A549 (cell line): Measurements from ENCODE around the gene SPTBN4. TPM values are rescaled to one million over a fixed set of nuclear protein-coding genes. Genes with fewer than 3 reads are reported as not detected.
A peak's percentile ranks its signal among the peaks of the same experiment; 100 is the strongest.

Experiments used
- ATAC-seq, 2 experiments: fragments of 200-7000 bp in 1 of 2; fragments of >200 bp in 1 of 2; cut with Nextera tagmentation in 1 of 2; cut with Tn5 transposase in 1 of 2; 3 replicates each; pipeline versions ENCODE4 v1.8.0 to v1.9.1; 2018 to 2020; ENCODE audit warnings: mild to moderate bottlenecking in 1 of 2, moderate library complexity in 1 of 2
- CTCF ChIA-PET: fragments of 300-600 bp; sonication (Branson Sonifier 250); formaldehyde crosslinking; extraction: SDS; loops from one replicate; lab custom pipeline; 2021; ENCODE audit warnings: antibody characterized with exemption, inconsistent platforms; lab: Yijun Ruan, JAX
- POLR2A ChIA-PET: fragments of 350-600 bp; formaldehyde crosslinking; extraction: SDS; loops from one replicate; lab custom pipeline; 2021; ENCODE audit warnings: antibody characterized with exemption, inconsistent platforms; lab: Yijun Ruan, JAX
- DNase-seq, 2 experiments: peaks; one replicate each; pipeline versions ENCODE4 v3.0.0 to v3.0.0-alpha.2; 2011 to 2016; ENCODE audit warnings: low read depth in 1 of 2, low spot score in 1 of 2
- FAIRE-seq: peaks from 2 replicates; lab custom pipeline; 2011; peaks lifted over from hg19 to GRCh38; lab: Jason Lieb, UNC
- H3K27ac ChIP-seq, 2 experiments: fragments of >200 bp; sonication (Bioruptor Twin); formaldehyde crosslinking; 3 replicates each; pipeline ENCODE4 v1.5.1; 2016 to 2017
- H3K4me1 ChIP-seq: fragments of >200 bp; sonication (Bioruptor Twin); formaldehyde crosslinking; 3 replicates; pipeline ENCODE4 v1.6.1; 2016
- H3K4me2 ChIP-seq: fragments of >200 bp; sonication (Bioruptor Twin); formaldehyde crosslinking; 3 replicates; pipeline ENCODE4 v1.6.1; 2016
- H3K4me3 ChIP-seq: fragments of >200 bp; sonication (Bioruptor Twin); formaldehyde crosslinking; 3 replicates; pipeline ENCODE4 v1.5.1; 2016
- H3K9me3 ChIP-seq: fragments of >200 bp; sonication (Bioruptor Twin); formaldehyde crosslinking; 3 replicates; pipeline ENCODE4 v1.6.1; 2016
- CBX2 ChIP-seq: fragments of 200-600 bp; sonication (generic); IDR thresholded peaks from 2 replicates; pipeline ENCODE4 v1.6.1; 2016; ENCODE audit warnings: low read depth, mild to moderate bottlenecking, borderline replicate concordance
- E2F6 ChIP-seq: IDR thresholded peaks from 2 replicates; pipeline ENCODE4 v1.6.1; 2012; ENCODE audit warnings: low read depth, borderline replicate concordance
- EHMT2 ChIP-seq: fragments of 200-600 bp; sonication (generic); IDR thresholded peaks from 2 replicates; pipeline ENCODE4 v1.6.1; 2016; ENCODE audit warnings: antibody characterized with exemption, low read depth, mild to moderate bottlenecking, moderate library complexity
- EP300 ChIP-seq, 2 experiments: fragments of >200 bp; sonication (Bioruptor Twin); formaldehyde crosslinking; IDR thresholded peaks; 2 replicates in 1 of 2; 3 replicates in 1 of 2; pipeline ENCODE4 v1.6.1; 2016 to 2017
- ESRRA ChIP-seq: fragments of 150-350 bp; IDR thresholded peaks from 2 replicates; pipeline ENCODE4 v1.6.1; 2014; ENCODE audit warnings: mild to moderate bottlenecking, low read length, borderline replicate concordance
- FOXS1 ChIP-seq: fragments of 250-450 bp; sonication (Bioruptor Pico); IDR thresholded peaks from 2 replicates; pipeline ENCODE4 v1.5.0; 2020; ENCODE audit warnings: mild to moderate bottlenecking, moderate library complexity
- HES2 ChIP-seq: fragments of >200 bp; sonication (Bioruptor Twin); formaldehyde crosslinking; IDR thresholded peaks from 2 replicates; pipeline ENCODE4 v1.6.1; 2016
- HMGXB4 ChIP-seq: fragments of 250-450 bp; sonication (Bioruptor Pico); IDR thresholded peaks from 2 replicates; pipeline ENCODE4 v1.5.0; 2021; ENCODE audit warnings: mild to moderate bottlenecking, moderate library complexity, borderline replicate concordance
- HOXA7 ChIP-seq: fragments of 250-450 bp; sonication (Bioruptor Pico); IDR thresholded peaks from 2 replicates; pipeline ENCODE4 v1.5.0; 2020; ENCODE audit warnings: mild to moderate bottlenecking, moderate library complexity
- HOXB5 ChIP-seq: fragments of 250-450 bp; sonication (Bioruptor Pico); IDR thresholded peaks from 2 replicates; pipeline ENCODE4 v1.5.0; 2020; ENCODE audit warnings: mild to moderate bottlenecking, moderate library complexity
- JUN ChIP-seq, 2 experiments: fragments of >200 bp; sonication (Bioruptor Twin); formaldehyde crosslinking; IDR thresholded peaks; 2 replicates in 1 of 2; 3 replicates in 1 of 2; pipeline ENCODE4 v1.6.1; 2016 to 2017
- JUNB ChIP-seq: fragments of >200 bp; sonication (Bioruptor Twin); formaldehyde crosslinking; IDR thresholded peaks from 2 replicates; pipeline ENCODE4 v1.6.1; 2016
- MAX ChIP-seq: IDR thresholded peaks from 2 replicates; pipeline ENCODE4 v1.6.1; 2012
- NPAS2 ChIP-seq: fragments of 250-450 bp; sonication (Bioruptor Pico); IDR thresholded peaks from 2 replicates; pipeline ENCODE4 v1.8.0; 2022; ENCODE audit warnings: mild to moderate bottlenecking, moderate library complexity, borderline replicate concordance
- PHF8 ChIP-seq: fragments of 200-600 bp; sonication (generic); IDR thresholded peaks from 2 replicates; pipeline ENCODE4 v1.6.1; 2016; ENCODE audit warnings: low read depth, mild to moderate bottlenecking, antibody characterized with exemption, moderate library complexity, borderline replicate concordance
- POLR2AphosphoS2 ChIP-seq: conservative IDR thresholded peaks from 2 replicates; pipeline ENCODE4 v1.6.1; 2012; ENCODE audit warnings: low read length, improper control_type of control experiment, inconsistent platforms
- RAD21 ChIP-seq, 2 experiments: fragments of >200 bp in 1 of 2; sonication (Bioruptor Twin) in 1 of 2; formaldehyde crosslinking in 1 of 2; IDR thresholded peaks in 1 of 2; conservative IDR thresholded peaks in 1 of 2; 2 replicates in 1 of 2; 3 replicates in 1 of 2; pipeline ENCODE4 v1.6.1; 2012 to 2018; ENCODE audit warnings: inconsistent platforms in 1 of 2
- RARB ChIP-seq: fragments of 250-450 bp; sonication (Bioruptor Pico); IDR thresholded peaks from 2 replicates; pipeline ENCODE4 v1.8.0; 2021; ENCODE audit warnings: mild to moderate bottlenecking, moderate library complexity
- REST ChIP-seq: fragments of 200-600 bp; sonication (generic); IDR thresholded peaks from 2 replicates; pipeline ENCODE4 v1.6.1; 2016; ENCODE audit warnings: antibody characterized with exemption, mild to moderate bottlenecking, moderate library complexity
- RNF2 ChIP-seq: fragments of 200-600 bp; sonication (generic); IDR thresholded peaks from 2 replicates; pipeline ENCODE4 v1.6.1; 2016; ENCODE audit warnings: low read depth, mild to moderate bottlenecking, antibody characterized with exemption, moderate library complexity, borderline replicate concordance
- SMC3 ChIP-seq: fragments of >200 bp; sonication (Bioruptor Twin); formaldehyde crosslinking; IDR thresholded peaks from 3 replicates; pipeline ENCODE4 v1.6.1; 2018; ENCODE audit warnings: inconsistent platforms
- TFCP2L1 ChIP-seq: fragments of 250-450 bp; sonication (Bioruptor Pico); IDR thresholded peaks from 2 replicates; pipeline ENCODE4 v1.5.0; 2021; ENCODE audit warnings: mild to moderate bottlenecking
- ZC3H11A ChIP-seq: fragments of 450-650 bp; IDR thresholded peaks from 2 replicates; pipeline ENCODE4 v1.6.1; 2014; ENCODE audit warnings: antibody characterized with exemption, mild to moderate bottlenecking
- ZFP36 ChIP-seq: fragments of 450-650 bp; IDR thresholded peaks from 2 replicates; pipeline ENCODE4 v1.6.1; 2014; ENCODE audit warnings: borderline replicate concordance; ENCODE audit not compliant: partially characterized antibody
- ZNF302 ChIP-seq: fragments of 250-450 bp; sonication (Bioruptor Pico); IDR thresholded peaks from 2 replicates; pipeline ENCODE4 v1.9.0; 2021; ENCODE audit warnings: inconsistent platforms, mild to moderate bottlenecking, moderate library complexity
- WGBS: methylation state at CpG from one replicate; pipeline ENCODE4 v1.1.6; 2017; ENCODE audit errors: missing lambda C conversion rate; 5-methylcytosine and 5-hydroxymethylcytosine counted together
- polyA plus RNA-seq, 4 experiments: library from polyadenylated mRNA; depleted of rRNA in 3 of 4; stranded (reverse); fragments of >200 nt; fragmentation: RNase III in 1 of 4; extraction: RNeasy Plus Mini Kit Qiagen cat#74134 plus additional on column Dnase treatment in 1 of 4; gene quantifications; 2 replicates in 3 of 4; 3 replicates in 1 of 4; pipeline ENCODE4 v1.2.3, GENCODE V29; 2011 to 2017

The SPTBN4 gene
- polyA plus RNA-seq, 2 of the 4 experiments (the other 2 are of a cell fraction), result 1.4 to 2.2 TPM

- FAIRE-seq (peak; percentile 54), ATAC-seq (no peak), DNase-seq (no peak)
- Histone ChIP-seq H3K4me3 (no peak overlapping the region), H3K9me3 (no peaks in the 10 kb centered on the region), H3K4me1 (peaks cover 5% of the 10 kb centered on the region; the same call in 1 of the 3 replicates), H3K27ac (no peak overlapping the region), H3K4me2 (no peak overlapping the region)
- CTCF ChIA-PET, result interaction anchor here (0.5 to 6.1 kb wide), 20 partner anchors 10 to 630 kb away, joined by 3 to 35 read pairs (median 6); partner anchors contain the start of gene BLVRB
- POLR2A ChIA-PET, result no interaction called here
- TF ChIP-seq HOXB5 (CRISPR knock-in tag), result no peak
- TF ChIP-seq SMC3, result no peak
- TF ChIP-seq CBX2, result no peak
- TF ChIP-seq RAD21 (conservative IDR thresholded peaks at IDR 0.05 in 1 of 2, IDR thresholded peaks at IDR 0.05 in 1 of 2), result no peak
- TF ChIP-seq JUN (IDR thresholded peaks at IDR 0.05), result no peak
- TF ChIP-seq PHF8, result no peak
- 37% methylated on average over 4 of the region's 4 CpGs for WGBS
These were observed 47.0 kb downstream of the SPTBN4 start for GRCh38 chr19:40513741-40514315.

GRCh38 chr19:40517248-40517647 is 50.4 kb downstream of the SPTBN4 start:
- FAIRE-seq, result no peak
- Histone ChIP-seq H3K9me3 (no peaks in the 10 kb centered on the region), H3K4me3 (no peak overlapping the region), H3K4me2 (no peak overlapping the region), H3K4me1 (peaks cover 9% of the 10 kb centered on the region), H3K27ac (no peak overlapping the region)
- POLR2A ChIA-PET, result no interaction called here
- 73% methylated on average over 9 of the region's 9 CpGs for WGBS
- TF ChIP-seq EHMT2 (no peak), RARB (no peak), HES2 (no peak), ESRRA (no peak), RNF2 (no peak), ZNF302 (CRISPR knock-in tag) (no peak), EP300 (IDR thresholded peaks at IDR 0.05) (no peak), MAX (no peak), HOXA7 (no peak), ZFP36 (no peak), FOXS1 (CRISPR knock-in tag) (no peak), TFCP2L1 (CRISPR knock-in tag) (no peak), ZC3H11A (no peak), REST (no peak), POLR2AphosphoS2 (no peak), HMGXB4 (no peak), NPAS2 (no peak), JUNB (no peak), E2F6 (no peak)
- CTCF ChIA-PET, result interaction anchor here (0.6 to 5.7 kb wide), 15 partner anchors 8 to 966 kb away, joined by 3 to 51 read pairs (median 6); no protein-coding TSS in a partner anchor
- ATAC-seq, result no peak
- DNase-seq, result no peak
